DOHH2 (cell line): ENCODE measurements around the gene RCOR2.
"Not testable (repeated sequence)": the region's sequence is repeated elsewhere in the genome, so short reads cannot be mapped to it uniquely, and the experiment has no call there.

Experiments used
- H3F3A ChIP-seq: fragments of 200-600 bp; sonication (generic), shearing (Covaris generic); 2 replicates; pipeline ENCODE4 v1.6.0; 2016; ENCODE audit warnings: antibody characterized with exemption, mild to moderate bottlenecking; ENCODE audit not compliant: control insufficient read depth, insufficient read depth
- H3K27ac ChIP-seq: fragments of 200-600 bp; sonication (generic); 2 replicates; pipeline ENCODE4 v1.5.1; 2014; ENCODE audit warnings: low read depth, mild to moderate bottlenecking, low read length, moderate library complexity
- H3K27me3 ChIP-seq: fragments of 200-600 bp; sonication (generic); 2 replicates; pipeline ENCODE4 v1.6.1; 2014; ENCODE audit warnings: mild to moderate bottlenecking, low read length, mixed read lengths; ENCODE audit not compliant: control insufficient read depth
- H3K36me3 ChIP-seq: fragments of 200-600 bp; sonication (generic); 2 replicates; pipeline ENCODE4 v1.6.1; 2014; ENCODE audit warnings: mild to moderate bottlenecking, low read length, moderate library complexity, mixed read lengths; ENCODE audit not compliant: control insufficient read depth
- H3K4me1 ChIP-seq: fragments of 200-600 bp; sonication (generic); 2 replicates; pipeline ENCODE4 v1.6.1; 2014; ENCODE audit warnings: mild to moderate bottlenecking, low read length, mixed read lengths; ENCODE audit not compliant: control insufficient read depth
- H3K4me2 ChIP-seq: fragments of 200-600 bp; sonication (generic); 2 replicates; pipeline ENCODE4 v1.6.0; 2014; ENCODE audit warnings: mild to moderate bottlenecking, low read length, moderate library complexity
- H3K4me3 ChIP-seq: fragments of 200-600 bp; sonication (generic); 2 replicates; pipeline ENCODE4 v1.5.1; 2014; ENCODE audit warnings: mild to moderate bottlenecking, low read length, mixed read lengths
- H3K79me2 ChIP-seq: fragments of 200-600 bp; sonication (generic); 2 replicates; pipeline ENCODE4 v1.6.1; 2014; ENCODE audit warnings: mild to moderate bottlenecking, low read length, mixed read lengths; ENCODE audit not compliant: control insufficient read depth
- H3K9me2 ChIP-seq: fragments of 200-600 bp; sonication (generic); replicated peaks from 2 replicates; pipeline ENCODE4 v1.6.1; 2014; ENCODE audit warnings: mild to moderate bottlenecking, low read length, mixed read lengths; ENCODE audit not compliant: control insufficient read depth
- H3K9me3 ChIP-seq: fragments of 200-600 bp; sonication (generic); 2 replicates; pipeline ENCODE4 v1.6.1; 2014; ENCODE audit warnings: antibody characterized with exemption, low read length, mixed read lengths; ENCODE audit not compliant: control insufficient read depth, insufficient read depth
- H4K20me1 ChIP-seq: fragments of 200-600 bp; sonication (generic); 2 replicates; pipeline ENCODE4 v1.6.0; 2014; ENCODE audit warnings: low read depth, mild to moderate bottlenecking, antibody characterized with exemption, low read length, moderate library complexity; ENCODE audit not compliant: control insufficient read depth, insufficient read depth
- EZH2phosphoT487 ChIP-seq: fragments of 200-600 bp; sonication (generic); IDR thresholded peaks from 2 replicates; pipeline ENCODE4 v1.6.1; 2017; ENCODE audit warnings: borderline replicate concordance, mild to moderate bottlenecking, antibody characterized with exemption, low read length, moderate library complexity, mixed read lengths
- TF ChIP-seq, protein P1 (sequence below): fragments of 200-600 bp; sonication (generic); IDR thresholded peaks from one replicate; pipeline ENCODE4 v1.5.1; 2014; ENCODE audit warnings: antibody characterized with exemption, mild to moderate bottlenecking, low read depth, low read length; ENCODE audit not compliant: poor library complexity, severe bottlenecking

RCOR2 gene

DNA sequence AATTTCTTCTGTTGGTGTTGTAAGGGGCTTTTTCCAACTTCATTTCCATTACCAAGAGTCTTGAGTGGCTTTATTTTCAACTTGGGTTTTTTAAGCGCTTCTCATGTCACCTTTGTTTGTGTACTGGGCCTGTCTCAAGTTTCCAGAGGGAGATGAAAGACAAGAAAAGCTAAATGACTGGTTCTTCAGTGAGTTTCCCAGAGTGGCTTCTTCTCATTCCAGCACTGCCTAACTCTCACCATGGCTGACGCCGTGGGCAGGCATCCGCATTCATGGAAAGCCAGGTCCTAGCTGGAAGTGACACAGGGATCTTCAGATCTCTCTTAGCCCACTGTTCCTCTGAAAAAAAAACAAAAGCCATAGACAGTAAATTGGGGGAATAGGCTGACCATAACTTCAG lies 49.5 kb downstream of the RCOR2 start:
- Histone ChIP-seq H3K4me1 (peaks cover 25% of the 10 kb centered on the region), H3K36me3 (peaks cover 56% of the 10 kb centered on the region), H3K4me2 (no peak overlapping the region), H3K27me3 (no peaks in the 10 kb centered on the region), H3K9me2 (no peaks in the 10 kb centered on the region), H4K20me1 (peaks cover 14% of the 10 kb centered on the region; the same call in 1 of the 2 replicates), H3K4me3 (no peak overlapping the region), H3F3A (peaks cover 11% of the 10 kb centered on the region), H3K79me2 (peaks cover 89% of the 10 kb centered on the region), H3K27ac (no peak overlapping the region), H3K9me3 (peaks cover 3% of the 10 kb centered on the region; the same call in 1 of the 2 replicates)
- TF ChIP-seq, protein P1, sequence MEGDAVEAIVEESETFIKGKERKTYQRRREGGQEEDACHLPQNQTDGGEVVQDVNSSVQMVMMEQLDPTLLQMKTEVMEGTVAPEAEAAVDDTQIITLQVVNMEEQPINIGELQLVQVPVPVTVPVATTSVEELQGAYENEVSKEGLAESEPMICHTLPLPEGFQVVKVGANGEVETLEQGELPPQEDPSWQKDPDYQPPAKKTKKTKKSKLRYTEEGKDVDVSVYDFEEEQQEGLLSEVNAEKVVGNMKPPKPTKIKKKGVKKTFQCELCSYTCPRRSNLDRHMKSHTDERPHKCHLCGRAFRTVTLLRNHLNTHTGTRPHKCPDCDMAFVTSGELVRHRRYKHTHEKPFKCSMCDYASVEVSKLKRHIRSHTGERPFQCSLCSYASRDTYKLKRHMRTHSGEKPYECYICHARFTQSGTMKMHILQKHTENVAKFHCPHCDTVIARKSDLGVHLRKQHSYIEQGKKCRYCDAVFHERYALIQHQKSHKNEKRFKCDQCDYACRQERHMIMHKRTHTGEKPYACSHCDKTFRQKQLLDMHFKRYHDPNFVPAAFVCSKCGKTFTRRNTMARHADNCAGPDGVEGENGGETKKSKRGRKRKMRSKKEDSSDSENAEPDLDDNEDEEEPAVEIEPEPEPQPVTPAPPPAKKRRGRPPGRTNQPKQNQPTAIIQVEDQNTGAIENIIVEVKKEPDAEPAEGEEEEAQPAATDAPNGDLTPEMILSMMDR, result no peak
- no peak for TF ChIP-seq EZH2phosphoT487

DNA sequence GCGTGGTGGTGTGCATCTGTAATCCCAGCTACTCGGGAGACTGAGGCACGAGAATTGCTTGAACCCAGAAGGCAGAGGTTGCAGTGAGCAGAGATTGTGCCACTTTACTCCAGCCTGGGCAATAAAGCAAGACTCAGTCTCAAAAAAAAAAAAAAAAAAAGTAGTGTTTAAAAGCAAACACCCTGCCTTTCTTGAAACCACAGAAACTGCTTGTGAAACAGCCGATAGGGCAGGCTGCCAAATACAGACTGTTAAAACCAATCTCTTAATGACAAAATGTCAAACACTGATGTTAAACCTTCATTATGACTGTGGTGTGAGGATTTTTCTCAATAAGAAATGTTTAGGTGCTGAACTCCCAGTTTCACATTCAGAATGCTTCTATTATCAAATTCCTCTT lies 50.8 kb downstream of the RCOR2 start:
- Histone ChIP-seq H4K20me1 (peaks cover 14% of the 10 kb centered on the region; the same call in 1 of the 2 replicates), H3K4me2 (no peak overlapping the region), H3K79me2 (peaks cover 83% of the 10 kb centered on the region), H3K27me3 (no peaks in the 10 kb centered on the region), H3K9me3 (peaks cover 3% of the 10 kb centered on the region; the same call in 1 of the 2 replicates), H3K4me3 (no peak overlapping the region), H3K9me2 (no peaks in the 10 kb centered on the region), H3K27ac (no peak overlapping the region), H3K4me1 (peaks cover 20% of the 10 kb centered on the region), H3F3A (peaks cover 11% of the 10 kb centered on the region), H3K36me3 (peaks cover 59% of the 10 kb centered on the region)
- TF ChIP-seq EZH2phosphoT487, result no peak
- TF ChIP-seq, protein P1, result no peak

DNA sequence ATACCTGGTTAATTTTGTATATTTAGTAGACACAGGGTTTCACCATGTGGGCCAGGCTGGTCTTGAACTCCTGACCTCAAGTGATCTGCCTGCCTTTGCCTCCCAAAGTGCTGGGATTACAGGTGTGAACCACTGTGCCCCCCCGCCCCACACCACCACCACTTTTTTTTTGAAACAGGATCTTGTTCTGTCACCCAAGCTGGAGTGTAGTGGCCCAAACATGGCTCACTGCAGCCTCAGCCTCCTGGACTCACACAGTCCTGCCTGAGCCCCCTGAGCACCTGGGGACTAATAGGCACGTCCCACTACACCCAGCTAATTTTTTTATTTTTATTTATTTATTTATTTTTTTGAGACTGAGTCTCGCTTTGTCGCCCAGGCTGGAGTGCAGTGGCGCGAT lies 53.3 kb downstream of the RCOR2 start:
- not testable (repeated sequence) for H3K4me2 ChIP-seq, H3K9me3 ChIP-seq, H3K4me1 ChIP-seq, H3K9me2 ChIP-seq, H3K27me3 ChIP-seq, H3K27ac ChIP-seq, H3F3A ChIP-seq, H3K4me3 ChIP-seq
- Histone ChIP-seq H4K20me1 (peaks cover 11% of the 10 kb centered on the region; the same call in 1 of the 2 replicates), H3K36me3 (peaks cover 52% of the 10 kb centered on the region), H3K79me2 (peaks cover 78% of the 10 kb centered on the region)

DNA sequence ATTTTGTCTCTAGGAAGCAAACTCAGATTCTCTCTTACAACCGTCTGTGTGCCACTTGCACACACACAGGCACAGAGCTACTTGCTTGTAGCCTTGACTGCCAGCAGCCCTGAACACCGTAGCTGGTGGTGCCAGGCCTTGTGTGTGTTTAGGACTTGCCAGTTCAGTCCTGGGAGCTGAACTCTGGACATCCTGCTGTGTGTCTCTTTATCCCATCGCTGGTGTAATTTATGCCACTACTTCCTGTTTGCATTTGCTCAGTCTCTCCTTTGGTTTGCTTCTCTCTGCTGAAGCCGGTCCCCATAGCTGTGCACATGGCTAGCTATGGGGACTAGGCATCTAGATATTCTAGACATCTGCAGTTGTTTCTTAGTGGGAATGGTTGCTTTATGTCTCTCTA lies 54.0 kb downstream of the RCOR2 start:
- Histone ChIP-seq H4K20me1 (peaks cover 12% of the 10 kb centered on the region; the same call in 1 of the 2 replicates), H3K36me3 (peaks cover 46% of the 10 kb centered on the region), H3K27ac (no peak overlapping the region)

More for the DNA sequence above, 54.0 kb downstream of the RCOR2 start:
- no peak overlapping the region for H3K4me3 ChIP-seq
- TF ChIP-seq EZH2phosphoT487, result no peak
- TF ChIP-seq, protein P1, result no peak
- peaks cover 8% of the 10 kb centered on the region for H3K4me1 ChIP-seq
- H3K4me2 ChIP-seq, result no peak overlapping the region
- no peaks in the 10 kb centered on the region for H3K9me2 ChIP-seq
- H3K79me2 ChIP-seq, result peaks cover 78% of the 10 kb centered on the region
- H3K9me3 ChIP-seq, result no peaks in the 10 kb centered on the region
- H3F3A ChIP-seq, result no peaks in the 10 kb centered on the region
- no peaks in the 10 kb centered on the region for H3K27me3 ChIP-seq
